Body of pancreas (tissue), 4 donors: ENCODE measurements around the gene NBEA.

ENCODE experiments used
- CTCF ChIP-seq, 7 experiments: fragments of 450-650 bp in 4 of 7; fragments of 200-600 bp in 3 of 7; sonication (generic) in 3 of 7; IDR thresholded peaks; one replicate each; pipeline ENCODE4 v1.5.1; 2016 to 2019; ENCODE audit warnings: antibody characterized with exemption in 7 of 7
- POLR2A ChIP-seq, 3 donors: fragments of 450-650 bp; IDR thresholded peaks; one replicate each; pipeline ENCODE4 v1.6.1; 2016; ENCODE audit warnings: antibody characterized with exemption in 3 of 3, mild to moderate bottlenecking in 2 of 3

GRCh38 chr13:35485424-35485823 is 543.4 kb downstream of the NBEA start:
- TF ChIP-seq CTCF (IDR thresholded peaks at IDR 0.05) (no peak), POLR2A (IDR thresholded peaks at IDR 0.05) (no peak)
